HepG2 (cell line): Measurements from ENCODE around the gene PDE1C. TPM values are rescaled to one million over a fixed set of nuclear protein-coding genes. Genes with fewer than 3 reads are reported as not detected.

Experiments used
- ATAC-seq: fragments of 200-7000 bp; cut with Tn5 transposase; 3 replicates; pipeline ENCODE4 v1.9.1; 2020; ENCODE audit warnings: mild to moderate bottlenecking, moderate library complexity
- BruUV-seq: library from RNA; stranded (reverse); fragments of 400-500 nt; replicated peaks from 2 replicates; lab custom pipeline; 2021; lab: Mats Ljungman, UMichigan
- CTCF ChIA-PET: fragments of 300-600 bp; formaldehyde crosslinking; extraction: SDS; loops from one replicate; lab custom pipeline; 2021; ENCODE audit warnings: low total read pairs, inconsistent platforms, low intra/inter-chr PET ratio; lab: Yijun Ruan, JAX
- POLR2A ChIA-PET: fragments of 350-600 bp; sonication (Branson Sonifier 250); formaldehyde crosslinking; loops from one replicate; lab custom pipeline; 2020; ENCODE audit warnings: antibody characterized with exemption, inconsistent platforms; lab: Yijun Ruan, JAX
- DNase-seq: peaks from one replicate; pipeline ENCODE4 v3.0.0-alpha.2; 2015; ENCODE audit warnings: low spot score
- FAIRE-seq: peaks from 3 replicates; lab custom pipeline; 2011; peaks lifted over from hg19 to GRCh38; lab: Jason Lieb, UNC
- H2AFZ ChIP-seq: one replicate; pipeline ENCODE4 v1.6.1; 2011; ENCODE audit warnings: low read length, inconsistent platforms
- H3K27ac ChIP-seq: fragments of 300-600 bp; 3 replicates; pipeline ENCODE4 v1.8.0; 2011; ENCODE audit warnings: mixed run types, mild to moderate bottlenecking, mixed read lengths, low read length, inconsistent platforms; ENCODE audit not compliant: insufficient read depth; ENCODE audit errors: extremely low read length
- H3K27me3 ChIP-seq, 2 experiments: fragments of 200-600 bp in 1 of 2; 2 replicates in 1 of 2; 3 replicates in 1 of 2; pipeline versions ENCODE4 v1.6.0 to v1.8.0; 2011; ENCODE audit warnings: low read length in 2 of 2, mild to moderate bottlenecking in 2 of 2, moderate library complexity in 2 of 2, inconsistent platforms in 1 of 2; ENCODE audit not compliant: insufficient read depth in 2 of 2, control insufficient read depth in 1 of 2
- H3K36me3 ChIP-seq, 2 experiments: fragments of 200-600 bp in 1 of 2; replicated peaks in 1 of 2; 2 replicates in 1 of 2; 3 replicates in 1 of 2; pipeline versions ENCODE4 v1.5.1 to v1.8.0; 2011; ENCODE audit warnings: low read length in 2 of 2, inconsistent platforms in 1 of 2; ENCODE audit not compliant: insufficient read depth in 2 of 2, control insufficient read depth in 1 of 2
- H3K4me1 ChIP-seq: 2 replicates; pipeline ENCODE4 v1.5.1; 2012; ENCODE audit warnings: low read length, inconsistent platforms; ENCODE audit not compliant: insufficient read depth
- H3K4me2 ChIP-seq: 2 replicates; pipeline ENCODE4 v1.6.0; 2011; ENCODE audit warnings: low read depth, low read length, inconsistent platforms
- H3K4me3 ChIP-seq, 3 experiments: fragments of 200-600 bp in 1 of 3; sonication (generic), shearing (Covaris generic) in 1 of 3; replicated peaks in 1 of 3; 2 replicates each; pipeline ENCODE4 v1.5.1; 2011 to 2016; ENCODE audit warnings: low read length in 3 of 3, inconsistent platforms in 2 of 3, low read depth in 2 of 3, mild to moderate bottlenecking in 2 of 3, control low read depth in 1 of 3, mixed read lengths in 1 of 3; ENCODE audit not compliant: insufficient read depth in 1 of 3
- H3K79me2 ChIP-seq: one replicate; pipeline ENCODE4 v1.6.1; 2011; ENCODE audit warnings: low read length, inconsistent platforms; ENCODE audit not compliant: insufficient read depth
- H3K9ac ChIP-seq: 2 replicates; pipeline ENCODE4 v1.6.0; 2011; ENCODE audit warnings: mild to moderate bottlenecking, low read depth, low read length, inconsistent platforms; ENCODE audit not compliant: insufficient read depth
- H3K9me3 ChIP-seq: 2 replicates; pipeline ENCODE4 v1.5.1; 2012; ENCODE audit warnings: mild to moderate bottlenecking, low read length
- H4K20me1 ChIP-seq: 2 replicates; pipeline ENCODE4 v1.6.0; 2011; ENCODE audit warnings: inconsistent platforms, mild to moderate bottlenecking, low read length, moderate library complexity; ENCODE audit not compliant: insufficient read depth
- AHDC1 ChIP-seq: sonication (generic); formaldehyde crosslinking; IDR thresholded peaks from 2 replicates; pipeline ENCODE4 v1.5.1; 2020; ENCODE audit warnings: mild to moderate bottlenecking, missing genetic modification reagents, borderline replicate concordance
- E2F2 ChIP-seq: sonication (generic); formaldehyde crosslinking; IDR thresholded peaks from 2 replicates; pipeline ENCODE4 v1.4.0; 2020; ENCODE audit warnings: missing genetic modification reagents, borderline replicate concordance
- HCFC1 ChIP-seq: fragments of 150-350 bp; IDR thresholded peaks from 2 replicates; pipeline ENCODE4 v1.6.1; 2014; ENCODE audit warnings: low read depth, low read length
- HMGXB4 ChIP-seq, 2 experiments: sonication (generic) in 1 of 2; formaldehyde crosslinking in 1 of 2; IDR thresholded peaks; 2 replicates each; pipeline versions ENCODE4 v1.4.0 to v1.6.1; 2018 to 2020; ENCODE audit warnings: missing genetic modification reagents in 2 of 2, borderline replicate concordance in 1 of 2, low read depth in 1 of 2, mild to moderate bottlenecking in 1 of 2, missing biosample characterization in 1 of 2
- HNRNPL ChIP-seq: fragments of 200-400 bp; formaldehyde crosslinking; IDR thresholded peaks from 2 replicates; pipeline ENCODE4 v1.6.1; 2017; ENCODE audit warnings: mild to moderate bottlenecking, low read depth, low read length
- KMT2B ChIP-seq: IDR thresholded peaks from 2 replicates; pipeline ENCODE4 v1.6.1; 2016; ENCODE audit warnings: missing genetic modification reagents, missing compliant biosample characterization
- PLRG1 ChIP-seq: fragments of 450-650 bp; conservative IDR thresholded peaks from 2 replicates; pipeline ENCODE4 v1.6.1; 2016
- RNF2 ChIP-seq: fragments of 450-650 bp; conservative IDR thresholded peaks from 2 replicates; pipeline ENCODE4 v1.6.1; 2016; ENCODE audit warnings: low read depth
- ZNF121 ChIP-seq: sonication (generic); formaldehyde crosslinking; IDR thresholded peaks from 2 replicates; pipeline ENCODE4 v1.5.0; 2020; ENCODE audit warnings: mild to moderate bottlenecking, missing genetic modification reagents
- ZNF124 ChIP-seq: sonication (generic); formaldehyde crosslinking; IDR thresholded peaks from 2 replicates; pipeline ENCODE4 v1.4.0; 2020; ENCODE audit warnings: missing genetic modification reagents
- ZNF317 ChIP-seq: sonication (generic); formaldehyde crosslinking; IDR thresholded peaks from 2 replicates; pipeline ENCODE4 v1.5.0; 2020; ENCODE audit warnings: mild to moderate bottlenecking, missing genetic modification reagents
- ZNF547 ChIP-seq: sonication (generic); formaldehyde crosslinking; IDR thresholded peaks from 2 replicates; pipeline ENCODE4 v1.5.1; 2020; ENCODE audit warnings: mild to moderate bottlenecking, missing genetic modification reagents
- ZNF589 ChIP-seq: sonication (generic); formaldehyde crosslinking; conservative IDR thresholded peaks from 2 replicates; pipeline ENCODE4 v1.8.0; 2022; ENCODE audit warnings: mild to moderate bottlenecking, moderate library complexity, missing genetic modification reagents
- ZNF800 ChIP-seq: sonication (generic); formaldehyde crosslinking; IDR thresholded peaks from 2 replicates; pipeline ENCODE4 v1.4.0; 2020; ENCODE audit warnings: missing genetic modification reagents
- WGBS: methylation state at CpG from one replicate; pipeline ENCODE4 v1.1.6; 2017; ENCODE audit warnings: low lambda C conversion rate; 5-methylcytosine and 5-hydroxymethylcytosine counted together
- in situ Hi-C: cut with HindIII; loops from 2 replicates; pipeline ENCODE4 v1.10.0; 2017; ENCODE audit warnings: low pct_unique_long_range_greater_than_20kb; ENCODE audit not compliant: extremely low pct_ligation_motif_present
- intact Hi-C: fragments of 100-400 bp; cut with micrococcal nuclease; formaldehyde crosslinking; loops from one replicate; pipeline ENCODE4 v1.10.0; 2022; ENCODE audit not compliant: unreplicated experiment
- polyA plus RNA-seq, 8 experiments: library from polyadenylated mRNA; depleted of rRNA in 3 of 8; stranded (reverse) in 7 of 8; unstranded in 1 of 8; fragments of >200 nt; fragmentation: Illumina TruSeq in 4 of 8; extraction: Trizol in 4 of 8; gene quantifications; 2 replicates each; pipeline versions ENCODE4 v1.2.1 to v1.2.3, GENCODE V29; 2011 to 2016; ENCODE audit warnings: low read depth in 4 of 8, missing spikeins in 1 of 8, mixed read lengths in 1 of 8; ENCODE audit not compliant: insufficient read depth in 1 of 8
- total RNA-seq, 5 experiments: library from RNA; depleted of rRNA; stranded (reverse); fragments of >200 nt; fragmentation: Illumina TruSeq; extraction: Trizol; gene quantifications; 2 replicates each; pipeline ENCODE4 v1.2.3, GENCODE V29; 2016; ENCODE audit warnings: low read depth in 1 of 5

PDE1C gene
- total and polyA plus RNA-seq, 2 of the 13 experiments (the other 11 are each of a cell fraction or from before 2014, with no cell fraction given) = not detected

GRCh38 chr7:32023376-32023775 lies 46.8 kb downstream of the PDE1C start (continued):
- no peak for TF ChIP-seq RNF2
- TF ChIP-seq ZNF589 (CRISPR knock-in tag) = no peak
- no peak for TF ChIP-seq HCFC1

- 27% methylated on average over 4 of the region's 4 CpGs for WGBS
- Histone ChIP-seq H2AFZ (no peak overlapping the region), H4K20me1 (no peaks in the 10 kb centered on the region), H3K9me3 (no peaks in the 10 kb centered on the region), H3K79me2 (no peaks in the 10 kb centered on the region), H3K4me3 (no peak overlapping the region), H3K27ac (no peak overlapping the region), H3K4me1 (peaks cover 17% of the 10 kb centered on the region), H3K9ac (no peak overlapping the region), H3K27me3 (no peaks in the 10 kb centered on the region), H3K36me3 (no peaks in the 10 kb centered on the region), H3K4me2 (no peak overlapping the region)
- POLR2A ChIA-PET = no interaction called here
- DNase-seq (no peak), ATAC-seq (no peak), FAIRE-seq (no peak)
- intact Hi-C loops = no loop called here
- in situ Hi-C loops = no loop called here
- BruUV-seq = no TSS peak
- CTCF ChIA-PET = no interaction called here
- TF ChIP-seq ZNF124 (CRISPR knock-in tag) (no peak), ZNF121 (CRISPR knock-in tag) (no peak), HMGXB4 (CRISPR knock-in tag; IDR thresholded peaks at IDR 0.05; ENCODE audit: borderline replicate concordance in 1 of 2, low read depth in 1 of 2) (no peak), E2F2 (CRISPR knock-in tag) (no peak), HNRNPL (no peak), ZNF800 (no peak), AHDC1 (CRISPR knock-in tag) (no peak), KMT2B (CRISPR knock-in tag) (no peak), PLRG1 (no peak), ZNF317 (CRISPR knock-in tag) (no peak), ZNF547 (no peak)
Observed at GRCh38 chr7:32022966-32023365, 47.2 kb downstream of the PDE1C start.
